K562 (cell line): Measurements from ENCODE around the gene ODAD3. TPM values are rescaled to one million over a fixed set of nuclear protein-coding genes. Genes with fewer than 3 reads are reported as not detected.

Experiments used
- ATAC-seq: fragments of 200-7000 bp; cut with Tn5 transposase; 3 replicates; pipeline ENCODE4 v1.9.1; 2020; ENCODE audit warnings: moderate library complexity
- BruUV-seq: library from RNA; stranded (reverse); fragments of 400-500 nt; replicated peaks from 2 replicates; lab custom pipeline; 2021; lab: Mats Ljungman, UMichigan
- CTCF ChIA-PET: fragments of 300-600 bp; formaldehyde crosslinking; extraction: SDS; loops from one replicate; lab custom pipeline; 2021; ENCODE audit warnings: low intra/inter-chr PET ratio; lab: Yijun Ruan, JAX
- POLR2A ChIA-PET: fragments of 300-600, 350-650 bp; sonication (Branson Sonifier 250); formaldehyde crosslinking; extraction: SDS; loops from one replicate; lab custom pipeline; 2021; ENCODE audit warnings: antibody characterized with exemption, inconsistent platforms; lab: Yijun Ruan, JAX
- DNase-seq, 4 experiments: peaks; one replicate each; pipeline versions ENCODE4 v3.0.0 to v3.0.0-alpha.2; 2011 to 2018; ENCODE audit warnings: low spot score in 3 of 4, mixed read lengths in 3 of 4; ENCODE audit errors: extremely low read depth in 1 of 4
- FAIRE-seq: peaks from 2 replicates; lab custom pipeline; 2011; peaks lifted over from hg19 to GRCh38; lab: Jason Lieb, UNC
- H2AFZ ChIP-seq: 2 replicates; pipeline ENCODE4 v1.6.0; 2011; ENCODE audit warnings: low read depth, low read length, control low read depth, inconsistent platforms
- H3K27ac ChIP-seq: fragments of 200-600 bp; 3 replicates; pipeline ENCODE4 v1.8.0; 2011; ENCODE audit warnings: low read depth, mild to moderate bottlenecking, control low read depth, inconsistent platforms, low read length, moderate library complexity, mixed read lengths; ENCODE audit errors: extremely low read depth
- H3K27me3 ChIP-seq, 2 experiments: fragments of 300-600 bp in 1 of 2; 2 replicates in 1 of 2; 3 replicates in 1 of 2; pipeline versions ENCODE4 v1.6.0 to v1.8.0; 2011; ENCODE audit warnings: inconsistent platforms in 2 of 2, low read length in 2 of 2, mild to moderate bottlenecking in 1 of 2, mixed read lengths in 1 of 2, moderate library complexity in 1 of 2; ENCODE audit not compliant: control insufficient read depth in 2 of 2, insufficient read depth in 2 of 2
- H3K36me3 ChIP-seq: fragments of 300-600 bp; 3 replicates; pipeline ENCODE4 v1.8.0; 2011; ENCODE audit warnings: mild to moderate bottlenecking, low read length, inconsistent platforms; ENCODE audit not compliant: control insufficient read depth, insufficient read depth
- H3K4me1 ChIP-seq, 2 experiments: fragments of 200-600 bp in 1 of 2; replicated peaks in 1 of 2; 2 replicates in 1 of 2; 3 replicates in 1 of 2; pipeline versions ENCODE4 v1.5.1 to v1.8.0; 2011; ENCODE audit warnings: inconsistent platforms in 2 of 2, low read length in 2 of 2, mild to moderate bottlenecking in 1 of 2, mixed read lengths in 1 of 2, moderate library complexity in 1 of 2; ENCODE audit not compliant: control insufficient read depth in 2 of 2, insufficient read depth in 2 of 2
- H3K4me2 ChIP-seq: 2 replicates; pipeline ENCODE4 v1.6.1; 2011; ENCODE audit warnings: low read length, control low read depth, inconsistent platforms, mixed read lengths; ENCODE audit not compliant: insufficient read depth
- H3K4me3 ChIP-seq: fragments of 200-600 bp; sonication (generic), shearing (Covaris generic); 2 replicates; pipeline ENCODE4 v1.5.1; 2016; ENCODE audit warnings: control low read depth, inconsistent platforms
- H3K79me2 ChIP-seq: fragments of 200-600 bp; 3 replicates; pipeline ENCODE4 v1.8.0; 2011; ENCODE audit warnings: low read length, inconsistent platforms; ENCODE audit not compliant: control insufficient read depth, insufficient read depth
- H3K9ac ChIP-seq, 2 experiments: 2 replicates each; pipeline versions ENCODE4 v1.6.0 to v1.6.1; 2011; ENCODE audit warnings: low read depth in 2 of 2, low read length in 2 of 2, control low read depth in 1 of 2, inconsistent platforms in 1 of 2, mild to moderate bottlenecking in 1 of 2, mixed read lengths in 1 of 2; ENCODE audit not compliant: insufficient read depth in 1 of 2
- H3K9me1 ChIP-seq: one replicate; pipeline ENCODE4 v1.6.0; 2011; ENCODE audit warnings: inconsistent platforms, mild to moderate bottlenecking, low read length, moderate library complexity; ENCODE audit not compliant: control insufficient read depth, insufficient read depth
- H3K9me3 ChIP-seq: replicated peaks from 2 replicates; pipeline ENCODE4 v1.5.1; 2011; ENCODE audit warnings: low read depth, low read length, inconsistent platforms; ENCODE audit not compliant: control insufficient read depth, insufficient read depth
- H4K20me1 ChIP-seq: replicated peaks from 2 replicates; pipeline ENCODE4 v1.6.1; 2011; ENCODE audit warnings: low read length, inconsistent platforms, mixed read lengths; ENCODE audit not compliant: control insufficient read depth, insufficient read depth
- ADNP ChIP-seq: fragments of 200-800 bp; sonication (Bioruptor generic); IDR thresholded peaks from 2 replicates; pipeline ENCODE4 v1.6.1; 2016; ENCODE audit warnings: missing genetic modification characterization, missing compliant biosample characterization
- DPF2 ChIP-seq: fragments of 450-650 bp; IDR thresholded peaks from 2 replicates; pipeline ENCODE4 v1.6.1; 2016
- FOSL1 ChIP-seq: fragments of 200-800 bp; sonication (Bioruptor generic); conservative IDR thresholded peaks from 2 replicates; pipeline ENCODE4 v1.6.1; 2016; ENCODE audit warnings: missing genetic modification characterization, missing compliant biosample characterization
- HDAC2 ChIP-seq: fragments of 450-650 bp; IDR thresholded peaks from 2 replicates; pipeline ENCODE4 v1.6.1; 2016; ENCODE audit warnings: mild to moderate bottlenecking
- MAZ ChIP-seq, 2 experiments: fragments of 450-650 bp in 1 of 2; sonication (generic) in 1 of 2; formaldehyde crosslinking; IDR thresholded peaks in 1 of 2; conservative IDR thresholded peaks in 1 of 2; 2 replicates each; pipeline versions ENCODE4 v1.4.0 to v1.5.0; 2020; ENCODE audit warnings: mild to moderate bottlenecking in 1 of 2, missing genetic modification reagents in 1 of 2
- PHF21A ChIP-seq: fragments of 450-650 bp; IDR thresholded peaks from 2 replicates; pipeline ENCODE4 v1.6.1; 2017; ENCODE audit warnings: low read depth, borderline replicate concordance
- PYGO2 ChIP-seq: fragments of 450-650 bp; IDR thresholded peaks from 2 replicates; pipeline ENCODE4 v1.6.1; 2016; ENCODE audit warnings: mild to moderate bottlenecking, missing genetic modification characterization, moderate library complexity, missing compliant biosample characterization
- SRF ChIP-seq, 2 experiments: fragments of 250-450, 450-650 bp in 1 of 2; sonication (Bioruptor Pico) in 1 of 2; sonication (generic) in 1 of 2; formaldehyde crosslinking; IDR thresholded peaks; 2 replicates each; pipeline versions ENCODE4 v1.5.0 to v1.5.1; 2020 to 2022; ENCODE audit warnings: mild to moderate bottlenecking in 1 of 2, missing genetic modification reagents in 1 of 2
- TEAD2 ChIP-seq: fragments of 450-650 bp; IDR thresholded peaks from 2 replicates; pipeline ENCODE4 v1.6.1; 2016; ENCODE audit warnings: missing genetic modification characterization, control low read depth, missing compliant biosample characterization
- WGBS: fragments of 100-300 bp; shearing (Covaris generic); methylation state at CpG from one replicate; pipeline ENCODE4 v1.1.6; 2016; ENCODE audit warnings: low coverage, mixed read lengths; ENCODE audit not compliant: insufficient coverage; ENCODE audit errors: missing lambda C conversion rate; 5-methylcytosine and 5-hydroxymethylcytosine counted together
- in situ Hi-C: fragments of 300-500 bp; cut with MboI; formaldehyde crosslinking; loops from 4 replicates; pipeline ENCODE4 v1.15.0; 2018; ENCODE audit warnings: inconsistent platforms, mixed read lengths
- intact Hi-C: fragments of 100-400 bp; cut with micrococcal nuclease; formaldehyde crosslinking; loops from 2 replicates; pipeline ENCODE4 v1.14.2; 2022
- polyA plus RNA-seq, 8 experiments: library from polyadenylated mRNA; depleted of rRNA in 4 of 8; stranded (reverse) in 5 of 8; unstranded in 3 of 8; fragments of >200 nt; fragmentation: Nextera tagmentation in 2 of 8; fragmentation: Illumina TruSeq in 1 of 8; extraction: Ambion mirVana in 2 of 8; extraction: Trizol in 1 of 8; gene quantifications; 2 replicates each; pipeline versions ENCODE4 v1.2.1 to v1.2.3, GENCODE V29; 2011 to 2014; ENCODE audit warnings: inconsistent platforms in 1 of 8, missing spikeins in 1 of 8
- total RNA-seq, 7 experiments: library from RNA; depleted of rRNA in 6 of 7; stranded (reverse); fragments of >200 nt in 6 of 7; fragmentation: Illumina TruSeq in 2 of 7; extraction: Trizol in 2 of 7; gene quantifications; 2 replicates each; pipeline versions ENCODE4 v1.2.1 to v1.2.3, GENCODE V29; 2011 to 2021; ENCODE audit warnings: low replicate concordance in 1 of 7
- TF ChIP-seq, protein P1 (sequence below), 2 experiments: fragments of 450-650 bp in 1 of 2; sonication (generic) in 1 of 2; formaldehyde crosslinking in 1 of 2; IDR thresholded peaks in 1 of 2; conservative IDR thresholded peaks in 1 of 2; 2 replicates each; pipeline versions ENCODE4 v1.6.1 to v1.8.1; 2016 to 2023; ENCODE audit warnings: mild to moderate bottlenecking in 2 of 2, moderate library complexity in 2 of 2, inconsistent platforms in 1 of 2, missing genetic modification reagents in 1 of 2
- TF ChIP-seq, protein P2 (sequence below): sonication (generic); formaldehyde crosslinking; IDR thresholded peaks from 2 replicates; pipeline ENCODE4 v1.8.0; 2022; ENCODE audit warnings: mild to moderate bottlenecking, missing genetic modification reagents

ODAD3 gene
- total and polyA plus RNA-seq, 9 of the 15 experiments (the other 6 are each of a cell fraction or from before 2014, with no cell fraction given), result 0.07 to 0.72 (median 0.14) TPM; not detected in 2

GRCh38 chr19:11410682-11411081 is 24.2 kb downstream of the ODAD3 start:
- H3K4me1 ChIP-seq, result peaks cover 0 to 8% of the 10 kb centered on the region in 2 experiments; a peak in 2 of 5 replicates
- BruUV-seq, result no TSS peak
- no peak for ATAC-seq
- H4K20me1 ChIP-seq, result no peaks in the 10 kb centered on the region
- ChIA-PET CTCF (no interaction called here), POLR2A (interaction anchor here (0.6 to 1.2 kb wide), 2 partner anchors 10 to 57 kb away, joined by 3 to 4 read pairs; no protein-coding TSS in a partner anchor)
- H3K4me3 ChIP-seq, result no peak overlapping the region
- H3K27ac ChIP-seq, result no peak overlapping the region
- H3K36me3 ChIP-seq, result no peaks in the 10 kb centered on the region
- in situ Hi-C loops (no loop called here), intact Hi-C loops (no loop called here)
- TF ChIP-seq PHF21A, result no peak
- peak; percentile 42; the same call in 1 of the 2 replicates for TF ChIP-seq ADNP (tag)
- no peak for TF ChIP-seq DPF2
- TF ChIP-seq HDAC2, result no peak
- TF ChIP-seq, protein P1, sequence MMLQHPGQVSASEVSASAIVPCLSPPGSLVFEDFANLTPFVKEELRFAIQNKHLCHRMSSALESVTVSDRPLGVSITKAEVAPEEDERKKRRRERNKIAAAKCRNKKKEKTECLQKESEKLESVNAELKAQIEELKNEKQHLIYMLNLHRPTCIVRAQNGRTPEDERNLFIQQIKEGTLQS (IDR thresholded peaks at IDR 0.05), result peak; percentile 47
- TF ChIP-seq, protein P1 (CRISPR knock-in tag; conservative IDR thresholded peaks at IDR 0.05), result no peak
- TF ChIP-seq PYGO2 (tag), result no peak
- TF ChIP-seq, protein P2, sequence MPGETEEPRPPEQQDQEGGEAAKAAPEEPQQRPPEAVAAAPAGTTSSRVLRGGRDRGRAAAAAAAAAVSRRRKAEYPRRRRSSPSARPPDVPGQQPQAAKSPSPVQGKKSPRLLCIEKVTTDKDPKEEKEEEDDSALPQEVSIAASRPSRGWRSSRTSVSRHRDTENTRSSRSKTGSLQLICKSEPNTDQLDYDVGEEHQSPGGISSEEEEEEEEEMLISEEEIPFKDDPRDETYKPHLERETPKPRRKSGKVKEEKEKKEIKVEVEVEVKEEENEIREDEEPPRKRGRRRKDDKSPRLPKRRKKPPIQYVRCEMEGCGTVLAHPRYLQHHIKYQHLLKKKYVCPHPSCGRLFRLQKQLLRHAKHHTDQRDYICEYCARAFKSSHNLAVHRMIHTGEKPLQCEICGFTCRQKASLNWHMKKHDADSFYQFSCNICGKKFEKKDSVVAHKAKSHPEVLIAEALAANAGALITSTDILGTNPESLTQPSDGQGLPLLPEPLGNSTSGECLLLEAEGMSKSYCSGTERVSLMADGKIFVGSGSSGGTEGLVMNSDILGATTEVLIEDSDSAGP (CRISPR knock-in tag), result no peak
- no peak for TF ChIP-seq TEAD2 (tag)
- TF ChIP-seq MAZ (CRISPR knock-in tag; conservative IDR thresholded peaks at IDR 0.05 in 1 of 2, IDR thresholded peaks at IDR 0.05 in 1 of 2), result no peak
- no peak for TF ChIP-seq SRF (CRISPR knock-in tag; IDR thresholded peaks at IDR 0.05)
- 0 out of 2 replicates have a peak, but pooled peaks have one; percentile 31 for TF ChIP-seq FOSL1 (tag)
- FAIRE-seq, result no peak
- no peaks in the 10 kb centered on the region for H3K9me1 ChIP-seq
- no peaks in the 10 kb centered on the region for H3K27me3 ChIP-seq
- no peak overlapping the region for H3K9ac ChIP-seq
- no peak overlapping the region for H2AFZ ChIP-seq
- 1% methylated on average over 8 of the region's 8 CpGs for WGBS
- H3K79me2 ChIP-seq, result no peaks in the 10 kb centered on the region
- peak in 2 of 4 experiments; percentile 3 to 7 for DNase-seq
- no peak overlapping the region for H3K4me2 ChIP-seq
- no peaks in the 10 kb centered on the region for H3K9me3 ChIP-seq
